SK-N-SH treated with all-trans-retinoic acid at 6 μM for 48 hours (cell line): Measurements from ENCODE around the gene PTPRN2.

ENCODE experiments used
- ATAC-seq: fragments of 200-7000 bp; cut with Tn5 transposase; 3 replicates; pipeline ENCODE4 v1.9.1; 2020; ENCODE audit warnings: mild to moderate bottlenecking, moderate library complexity
- ARNTL ChIP-seq: fragments of 450-650 bp; formaldehyde crosslinking; IDR thresholded peaks from 2 replicates; pipeline ENCODE4 v1.5.0; 2020; ENCODE audit warnings: low read depth, mild to moderate bottlenecking, moderate library complexity, borderline replicate concordance
- BACH2 ChIP-seq: fragments of 250-450 bp; sonication (Bioruptor Pico); IDR thresholded peaks from 2 replicates; pipeline ENCODE4 v1.9.0; 2021; ENCODE audit warnings: mild to moderate bottlenecking, borderline replicate concordance
- CREB5 ChIP-seq: fragments of 250-450 bp; sonication (Bioruptor Pico); IDR thresholded peaks from 2 replicates; pipeline ENCODE4 v1.5.1; 2020; ENCODE audit warnings: low read depth, mild to moderate bottlenecking, moderate library complexity
- CSDC2 ChIP-seq: fragments of 250-450 bp; sonication (Bioruptor Pico); IDR thresholded peaks from 2 replicates; pipeline ENCODE4 v1.5.0; 2020; ENCODE audit warnings: mild to moderate bottlenecking, moderate library complexity
- CSRNP3 ChIP-seq: fragments of 250-450 bp; sonication (Bioruptor Pico); IDR thresholded peaks from 2 replicates; pipeline ENCODE4 v1.5.1; 2021; ENCODE audit warnings: mild to moderate bottlenecking, moderate library complexity
- ESRRG ChIP-seq: fragments of 250-450 bp; sonication (Bioruptor Pico); IDR thresholded peaks from 2 replicates; pipeline ENCODE4 v1.6.1; 2021; ENCODE audit warnings: mild to moderate bottlenecking
- GLIS3 ChIP-seq: fragments of 250-450 bp; sonication (Bioruptor Pico); IDR thresholded peaks from 2 replicates; pipeline ENCODE4 v1.5.0; 2020; ENCODE audit warnings: mild to moderate bottlenecking, moderate library complexity
- ISL1 ChIP-seq: fragments of 250-450 bp; sonication (Bioruptor Pico); IDR thresholded peaks from 2 replicates; pipeline ENCODE4 v2.1.2; 2022; ENCODE audit warnings: mild to moderate bottlenecking, moderate library complexity
- OSR1 ChIP-seq: fragments of 250-450 bp; sonication (Bioruptor Pico); IDR thresholded peaks from 2 replicates; pipeline ENCODE4 v1.8.0; 2022; ENCODE audit warnings: moderate library complexity, mild to moderate bottlenecking, inconsistent platforms
- PATZ1 ChIP-seq: fragments of 250-450 bp; sonication (Bioruptor Pico); IDR thresholded peaks from 2 replicates; pipeline ENCODE4 v1.8.0; 2020; ENCODE audit warnings: mild to moderate bottlenecking, moderate library complexity, borderline replicate concordance
- POU6F1 ChIP-seq: fragments of 250-450 bp; sonication (Bioruptor Pico); IDR thresholded peaks from 2 replicates; pipeline ENCODE4 v1.8.0; 2021; ENCODE audit warnings: low read depth, mild to moderate bottlenecking, moderate library complexity, borderline replicate concordance
- PPARA ChIP-seq: fragments of 250-450 bp; sonication (Bioruptor Pico); IDR thresholded peaks from 2 replicates; pipeline ENCODE4 v1.5.0; 2020; ENCODE audit warnings: mild to moderate bottlenecking, borderline replicate concordance
- RARB ChIP-seq: fragments of 250-450 bp; sonication (Bioruptor Pico); IDR thresholded peaks from 2 replicates; pipeline ENCODE4 v1.8.0; 2021; ENCODE audit warnings: mild to moderate bottlenecking, moderate library complexity
- SNAI2 ChIP-seq: fragments of 250-450 bp; sonication (Bioruptor Pico); IDR thresholded peaks from 2 replicates; pipeline ENCODE4 v1.5.0; 2020; ENCODE audit warnings: mild to moderate bottlenecking, moderate library complexity
- TCF4 ChIP-seq: fragments of 250-450 bp; sonication (Bioruptor Pico); IDR thresholded peaks from 2 replicates; pipeline ENCODE4 v1.8.0; 2021; ENCODE audit warnings: mild to moderate bottlenecking, moderate library complexity, borderline replicate concordance
- TSHZ2 ChIP-seq: fragments of 250-450 bp; sonication (Bioruptor Pico); IDR thresholded peaks from 2 replicates; pipeline ENCODE4 v1.5.0; 2020; ENCODE audit warnings: mild to moderate bottlenecking, moderate library complexity
- ZC3H10 ChIP-seq: fragments of 250-450 bp; sonication (Bioruptor Pico); IDR thresholded peaks from 2 replicates; pipeline ENCODE4 v1.5.1; 2021; ENCODE audit warnings: mild to moderate bottlenecking, moderate library complexity
- ZFP3 ChIP-seq: fragments of 250-450 bp; sonication (Bioruptor Pico); IDR thresholded peaks from 2 replicates; pipeline ENCODE4 v1.5.0; 2020; ENCODE audit warnings: mild to moderate bottlenecking, moderate library complexity
- ZFP30 ChIP-seq: fragments of 450-650 bp; formaldehyde crosslinking; IDR thresholded peaks from 2 replicates; pipeline ENCODE4 v1.5.0; 2022; ENCODE audit warnings: mild to moderate bottlenecking, moderate library complexity
- ZNF565 ChIP-seq: fragments of 450-650 bp; formaldehyde crosslinking; conservative IDR thresholded peaks from 2 replicates; pipeline ENCODE4 v1.5.0; 2020; ENCODE audit warnings: low read depth, mild to moderate bottlenecking, moderate library complexity
- ZNF70 ChIP-seq: fragments of 450-650 bp; formaldehyde crosslinking; IDR thresholded peaks from 2 replicates; pipeline ENCODE4 v1.5.0; 2020; ENCODE audit warnings: mild to moderate bottlenecking, moderate library complexity

The PTPRN2 gene

GRCh38 chr7:158402471-158402870 lies 185.2 kb downstream of the PTPRN2 start (continued):
- TF ChIP-seq PATZ1 (no peak), BACH2 (no peak)

GRCh38 chr7:158401826-158402225 lies 185.8 kb downstream of the PTPRN2 start:
- TF ChIP-seq RARB (CRISPR knock-in tag) (no peak), OSR1 (CRISPR knock-in tag) (no peak), ZNF565 (no peak), ZFP30 (CRISPR knock-in tag) (no peak), PPARA (no peak), TCF4 (no peak), CSRNP3 (no peak), SNAI2 (CRISPR knock-in tag) (no peak), POU6F1 (CRISPR knock-in tag) (no peak), ESRRG (CRISPR knock-in tag) (no peak), GLIS3 (CRISPR knock-in tag) (no peak), ZFP3 (CRISPR knock-in tag) (no peak), CSDC2 (CRISPR knock-in tag) (no peak), ZC3H10 (CRISPR knock-in tag) (no peak)
- TF ChIP-seq, all 23 proteins: peak for 0
- ATAC-seq = no peak

- no peak for TF ChIP-seq ZFP30 (CRISPR knock-in tag)
- TF ChIP-seq ARNTL (CRISPR knock-in tag) = no peak
- TF ChIP-seq TCF4 = no peak
- no peak for TF ChIP-seq PPARA
- TF ChIP-seq ISL1 (CRISPR knock-in tag) = no peak
- TF ChIP-seq ZNF565 = no peak
- TF ChIP-seq RARB (CRISPR knock-in tag) = no peak
- no peak for TF ChIP-seq GLIS3 (CRISPR knock-in tag)
- TF ChIP-seq PATZ1 = no peak
- no peak for TF ChIP-seq ZC3H10 (CRISPR knock-in tag)
- no peak for ATAC-seq
Observed at GRCh38 chr7:158401295-158401694, 186.3 kb downstream of the PTPRN2 start.

- TF ChIP-seq CREB5 (CRISPR knock-in tag) = no peak
- no peak for TF ChIP-seq PPARA
- TF ChIP-seq RARB (CRISPR knock-in tag) = no peak
- no peak for TF ChIP-seq TSHZ2 (CRISPR knock-in tag)
- TF ChIP-seq ZNF70 (CRISPR knock-in tag) = no peak
- ATAC-seq = no peak
Observed at GRCh38 chr7:158400601-158401225, 186.9 kb downstream of the PTPRN2 start.
